Glomerular visceral epithelial cell (primary cell): ENCODE measurements around the gene SDR39U1.

Source experiments
- DNase-seq: peaks from one replicate; pipeline ENCODE4 v3.0.0-alpha.2; 2016; ENCODE audit errors: extremely low spot score

SDR39U1 gene

DNA sequence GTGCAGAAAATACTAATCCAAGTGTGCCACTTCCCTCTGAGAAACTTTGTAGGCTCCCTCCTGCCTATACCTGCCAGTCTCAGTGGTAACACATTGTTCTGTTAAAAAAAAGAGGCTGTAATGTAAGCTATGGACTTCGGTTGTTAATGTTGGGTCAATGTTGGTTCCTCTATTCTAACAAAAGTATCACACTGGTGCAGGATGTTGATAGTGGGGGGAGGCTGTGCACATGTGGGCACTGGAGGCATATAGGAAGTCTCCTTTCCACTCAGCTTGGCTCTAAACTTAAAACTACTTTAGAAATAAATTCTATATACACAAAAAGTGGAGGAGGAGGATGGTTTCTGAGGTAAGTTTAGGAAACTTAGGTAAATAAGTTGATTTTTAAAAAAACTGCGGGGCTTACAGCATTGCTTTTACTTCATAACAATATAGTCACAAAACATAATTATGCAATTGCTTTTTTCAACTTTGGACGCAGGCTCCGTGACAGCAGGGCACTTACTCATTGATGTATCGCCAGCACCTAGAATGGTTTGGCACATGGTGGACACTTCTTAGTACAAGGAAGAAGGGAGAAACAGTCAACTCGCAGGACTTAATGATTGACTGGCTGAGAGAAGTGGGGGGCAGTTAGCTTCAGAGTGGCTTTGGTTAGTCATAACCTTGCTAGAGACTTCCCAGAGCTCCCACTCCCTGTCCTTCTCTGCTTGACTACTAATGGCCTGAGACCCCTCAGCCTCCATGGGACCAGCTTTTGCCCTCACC lies 51.7 kb downstream of the SDR39U1 start:
- DNase-seq, result peak; percentile 15
